H9 (cell line): ENCODE data around the gene PRLH. TPM values are rescaled to one million over a fixed set of nuclear protein-coding genes. Genes with fewer than 3 reads are reported as not detected.

Source experiments
- DNase-seq: peaks from one replicate; pipeline ENCODE4 v3.0.0-alpha.2; 2017
- H2AFZ ChIP-seq: one replicate; pipeline ENCODE4 v1.6.1; 2013; ENCODE audit warnings: mild to moderate bottlenecking, low read length, control low read depth, moderate library complexity
- H2AK5ac ChIP-seq: 2 replicates; pipeline ENCODE4 v1.6.1; 2013; ENCODE audit warnings: low read length, control low read depth, mixed read lengths; ENCODE audit not compliant: insufficient read length
- H2BK120ac ChIP-seq: one replicate; pipeline ENCODE4 v1.6.1; 2013; ENCODE audit warnings: low read depth, mild to moderate bottlenecking, low read length, control low read depth, inconsistent platforms; ENCODE audit not compliant: poor library complexity, severe bottlenecking
- H2BK12ac ChIP-seq: 2 replicates; pipeline ENCODE4 v1.6.1; 2013; ENCODE audit warnings: low read length, control low read depth, mixed read lengths, low read depth; ENCODE audit not compliant: insufficient read length
- H2BK15ac ChIP-seq: 2 replicates; pipeline ENCODE4 v1.6.1; 2013; ENCODE audit warnings: low read depth, low read length, control low read depth
- H2BK20ac ChIP-seq: one replicate; pipeline ENCODE4 v1.6.1; 2013; ENCODE audit warnings: low read depth, mild to moderate bottlenecking, low read length, control low read depth, inconsistent platforms; ENCODE audit not compliant: poor library complexity, severe bottlenecking
- H2BK5ac ChIP-seq: 2 replicates; pipeline ENCODE4 v1.6.1; 2013; ENCODE audit warnings: low read length, control low read depth, mixed read lengths; ENCODE audit not compliant: insufficient read length
- H3K14ac ChIP-seq: 2 replicates; pipeline ENCODE4 v1.6.1; 2013; ENCODE audit warnings: low read length, control low read depth; ENCODE audit not compliant: insufficient read depth
- H3K18ac ChIP-seq: 2 replicates; pipeline ENCODE4 v1.6.1; 2013; ENCODE audit warnings: low read depth, mild to moderate bottlenecking, mixed read lengths, low read length, control low read depth; ENCODE audit not compliant: insufficient read length
- H3K23ac ChIP-seq: 2 replicates; pipeline ENCODE4 v1.6.1; 2013; ENCODE audit warnings: low read length, control low read depth, mixed read lengths, low read depth; ENCODE audit not compliant: insufficient read length
- H3K23me2 ChIP-seq: 2 replicates; pipeline ENCODE4 v1.6.1; 2013; ENCODE audit warnings: low read depth, mild to moderate bottlenecking, mixed read lengths, low read length, control low read depth; ENCODE audit not compliant: insufficient read length, poor library complexity, severe bottlenecking
- H3K27ac ChIP-seq: 2 replicates; pipeline ENCODE4 v1.5.1; 2013; ENCODE audit warnings: low read length, control low read depth, mixed read lengths, low read depth; ENCODE audit not compliant: insufficient read length
- H3K27me3 ChIP-seq: 2 replicates; pipeline ENCODE4 v1.6.1; 2013; ENCODE audit warnings: low read length, control low read depth, inconsistent platforms; ENCODE audit not compliant: insufficient read depth
- H3K4ac ChIP-seq: 2 replicates; pipeline ENCODE4 v1.6.1; 2013; ENCODE audit warnings: low read depth, mild to moderate bottlenecking, control low read depth, inconsistent platforms, low read length, moderate library complexity
- H3K4me1 ChIP-seq: 2 replicates; pipeline ENCODE4 v1.6.1; 2013; ENCODE audit warnings: low read length, control low read depth, inconsistent platforms; ENCODE audit not compliant: insufficient read depth
- H3K4me2 ChIP-seq: 2 replicates; pipeline ENCODE4 v1.6.1; 2013; ENCODE audit warnings: low read length, control low read depth, mixed read lengths; ENCODE audit not compliant: insufficient read length, insufficient read depth
- H3K56ac ChIP-seq: 2 replicates; pipeline ENCODE4 v1.6.1; 2013; ENCODE audit warnings: low read depth, mild to moderate bottlenecking, mixed read lengths, low read length, control low read depth; ENCODE audit not compliant: insufficient read length
- H3K79me1 ChIP-seq: 2 replicates; pipeline ENCODE4 v1.6.1; 2013; ENCODE audit warnings: low read depth, mild to moderate bottlenecking, moderate library complexity, low read length, control low read depth, inconsistent platforms; ENCODE audit not compliant: insufficient read depth, poor library complexity, severe bottlenecking
- H3K79me2 ChIP-seq: 2 replicates; pipeline ENCODE4 v1.6.1; 2013; ENCODE audit warnings: low read length, control low read depth, inconsistent platforms; ENCODE audit not compliant: insufficient read depth
- H3K9ac ChIP-seq: 2 replicates; pipeline ENCODE4 v1.6.1; 2013; ENCODE audit warnings: low read length, control low read depth, mixed read lengths; ENCODE audit not compliant: insufficient read length; ENCODE audit errors: extremely low read depth
- H3K9me3 ChIP-seq: one replicate; pipeline ENCODE4 v1.6.1; 2013; ENCODE audit warnings: low read depth, low read length, inconsistent platforms; ENCODE audit not compliant: control insufficient read depth
- H3T11ph ChIP-seq: one replicate; pipeline ENCODE4 v1.6.1; 2013; ENCODE audit warnings: mild to moderate bottlenecking, low read length, control low read depth, inconsistent platforms
- H4K20me1 ChIP-seq: one replicate; pipeline ENCODE4 v1.6.1; 2013; ENCODE audit not compliant: control insufficient read depth, insufficient read length, insufficient read depth
- H4K5ac ChIP-seq: 2 replicates; pipeline ENCODE4 v1.6.1; 2013; ENCODE audit warnings: low read depth, mild to moderate bottlenecking, mixed read lengths, low read length, control low read depth; ENCODE audit not compliant: insufficient read length
- H4K8ac ChIP-seq: replicated peaks from 2 replicates; pipeline ENCODE4 v1.6.1; 2013; ENCODE audit warnings: low read length, control low read depth, mixed read lengths, low read depth; ENCODE audit not compliant: insufficient read length
- H4K91ac ChIP-seq: 2 replicates; pipeline ENCODE4 v1.6.1; 2013; ENCODE audit warnings: low read depth, mild to moderate bottlenecking, moderate library complexity, mixed read lengths, low read length, control low read depth; ENCODE audit not compliant: insufficient read length
- H3K27ac Mint-ChIP-seq, 3 experiments: 2 replicates in 2 of 3; 3 replicates in 1 of 3; pipeline ENCODE4 v1.8.0; 2020 to 2021; ENCODE audit warnings: mixed read lengths in 3 of 3, mild to moderate bottlenecking in 1 of 3, moderate library complexity in 1 of 3
- H3K27me3 Mint-ChIP-seq: 2 replicates; pipeline ENCODE4 v1.8.0; 2021; ENCODE audit warnings: low read depth, mild to moderate bottlenecking, moderate library complexity, mixed read lengths
- H3K36me3 Mint-ChIP-seq, 3 experiments: 2 replicates in 2 of 3; 3 replicates in 1 of 3; pipeline ENCODE4 v1.8.0; 2020 to 2021; ENCODE audit warnings: low read depth in 3 of 3, mixed read lengths in 3 of 3; ENCODE audit not compliant: insufficient read depth in 1 of 3
- H3K4me1 Mint-ChIP-seq, 2 experiments: 2 replicates each; pipeline ENCODE4 v1.8.0; 2020; ENCODE audit warnings: mixed read lengths in 2 of 2
- H3K4me3 Mint-ChIP-seq, 2 experiments: 2 replicates in 1 of 2; 3 replicates in 1 of 2; pipeline ENCODE4 v1.8.0; 2020 to 2021; ENCODE audit warnings: mild to moderate bottlenecking in 2 of 2, mixed read lengths in 2 of 2, moderate library complexity in 1 of 2
- H3K9me3 Mint-ChIP-seq, 2 experiments: 2 replicates in 1 of 2; 3 replicates in 1 of 2; pipeline ENCODE4 v1.8.0; 2020; ENCODE audit warnings: mild to moderate bottlenecking in 2 of 2, mixed read lengths in 2 of 2, moderate library complexity in 1 of 2
- CTCF ChIP-seq: fragments of 200-600 bp; sonication (generic); conservative IDR thresholded peaks from 3 replicates; pipeline ENCODE4 v1.8.0; 2021; ENCODE audit warnings: antibody characterized with exemption, mild to moderate bottlenecking
- WGBS: extraction: QIAGEN DNeasy Blood & Tissue Kit; methylation state at CpG from one replicate; pipeline ENCODE4 v1.1.7; 2013; ENCODE audit warnings: missing lambda C conversion rate, low lambda C conversion rate, mixed read lengths; ENCODE audit not compliant: insufficient read length; ENCODE audit errors: extremely low coverage; 5-methylcytosine and 5-hydroxymethylcytosine counted together
- total RNA-seq: library from RNA; stranded (reverse); gene quantifications from 2 replicates; pipeline ENCODE4 v1.2.1, GENCODE V29; 2021

PRLH gene
- total RNA-seq, 1 experiment from 2014 or later = not detected

- H3K4ac ChIP-seq = no peak overlapping the region
- no peaks in the 10 kb centered on the region for H4K20me1 ChIP-seq
- H4K5ac ChIP-seq = no peak overlapping the region
- H3K9me3 ChIP-seq = peaks cover 3% of the 10 kb centered on the region
- no peak for DNase-seq
- no peak for TF ChIP-seq CTCF
- H2BK20ac ChIP-seq = no peak overlapping the region
- H3K23me2 ChIP-seq = no peaks in the 10 kb centered on the region
- H3K36me3 Mint-ChIP-seq = peaks cover 24 to 33% (median 24%) of the 10 kb centered on the region in 3 experiments
- peak overlapping the region; percentile 34 for H3K56ac ChIP-seq
- no peak overlapping the region for H2AK5ac ChIP-seq
- H3K14ac ChIP-seq = peak overlapping the region; percentile 2; the same call in 1 of the 2 replicates
- H3K27me3 Mint-ChIP-seq = peaks cover 13% of the 10 kb centered on the region
- H2AFZ ChIP-seq = no peak overlapping the region
- no peak overlapping the region for H3K27ac ChIP-seq
- no peak overlapping the region for H3T11ph ChIP-seq
- no peak overlapping the region for H2BK15ac ChIP-seq
- no peak overlapping the region for H2BK120ac ChIP-seq
- H3K9me3 Mint-ChIP-seq = peaks cover 35 to 37% of the 10 kb centered on the region in 2 experiments
- no peak overlapping the region; a peak in 1 of 5 replicates for H3K4me3 Mint-ChIP-seq
- H3K4me2 ChIP-seq = no peak overlapping the region
- no peak overlapping the region for H3K9ac ChIP-seq
- no peaks in the 10 kb centered on the region for H3K79me2 ChIP-seq
- no peak overlapping the region for H2BK12ac ChIP-seq
- no peaks in the 10 kb centered on the region for H3K79me1 ChIP-seq
- no peak overlapping the region for H4K8ac ChIP-seq
- no peak overlapping the region for H4K91ac ChIP-seq
- no peak overlapping the region for H3K23ac ChIP-seq
- no peaks in the 10 kb centered on the region for H3K27me3 ChIP-seq
- H3K27ac Mint-ChIP-seq = peak overlapping the region; percentile 11 to 75 (median 25); a peak in 4 of 7 replicates
- no peak overlapping the region for H2BK5ac ChIP-seq
- H3K4me1 ChIP-seq = peaks cover 5% of the 10 kb centered on the region; the same call in 1 of the 2 replicates
- peak overlapping the region; percentile 20 for H3K18ac ChIP-seq
- WGBS = no CpG with 5 or more reads among the region's 15 CpGs
- peaks cover 55 to 56% of the 10 kb centered on the region in 2 experiments for H3K4me1 Mint-ChIP-seq
Measured at GRCh38 chr2:237603718-237604362, 37.5 kb downstream of the PRLH start.
